ENCODE data around the gene PGAM5.
A peak's percentile ranks its signal among the peaks of the same experiment; 100 is the strongest.
"Not testable (repeated sequence)": the region's sequence is repeated elsewhere in the genome, so short reads cannot be mapped to it uniquely, and the experiment has no call there.

PGAM5 gene

GRCh38 chr12:132758825-132759224 is 48.2 kb downstream of the PGAM5 start:
- not testable (repeated sequence) for DNase-seq

GRCh38 chr12:132759359-132759758 is 48.7 kb downstream of the PGAM5 start:
- DNase-seq, result no peak

- DNase-seq, result peak; percentile 82 to 84
These were observed 50.6 kb downstream of the PGAM5 start, which contains the start of gene ANKLE2 for GRCh38 chr12:132761032-132761920. TSS of gene ANKLE2 (minus strand) at chr12:132761832. CDS start at chr12:132761798, 34 bp downstream.

GRCh38 chr12:132761921-132762583 is 51.4 kb downstream of the PGAM5 start:
- peak; percentile 83 to 88 for DNase-seq

- DNase-seq, result no peak
These were observed 53.6 kb downstream of the PGAM5 start for GRCh38 chr12:132764231-132764630.

- no peak for DNase-seq
These were observed 54.7 kb downstream of the PGAM5 start for GRCh38 chr12:132765361-132765760.

- DNase-seq, result no peak
These were observed 55.9 kb downstream of the PGAM5 start for GRCh38 chr12:132766380-132767085.

- peak; percentile 39 to 53 for DNase-seq
These were observed 60.6 kb downstream of the PGAM5 start for GRCh38 chr12:132771126-132771838.
